Measurements from ENCODE around the gene ACTN1. TPM values are rescaled to one million over a fixed set of nuclear protein-coding genes. Genes with fewer than 3 reads are reported as not detected.

The ACTN1 gene
- total RNA-seq, 1 experiment from 2014 or later, result 212 TPM

DNA sequence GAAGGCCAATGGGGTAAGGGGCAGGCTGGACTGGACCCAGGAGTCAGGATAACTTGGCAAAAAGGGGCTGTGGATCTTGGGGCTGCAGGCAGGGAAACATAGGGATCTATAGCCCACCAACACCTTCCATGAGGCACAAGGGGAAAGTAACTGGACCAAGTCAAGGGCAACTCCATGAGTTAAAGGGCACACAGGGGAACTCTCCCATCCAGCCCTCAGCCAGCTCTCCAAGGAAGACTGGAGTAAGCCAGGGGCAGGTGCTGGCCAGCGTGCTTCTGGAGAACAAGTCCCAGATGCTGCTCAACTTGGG lies 154.9 kb downstream of the ACTN1 start:
- in situ Hi-C loops (cut with HindIII; ENCODE audit: low pct_unique_long_range_greater_than_20kb, low sequenced_read_pairs) (no loop called here), intact Hi-C loops (cut with micrococcal nuclease; ENCODE audit: unreplicated experiment) (no loop called here)
- no peak for ATAC-seq
- no peak for DNase-seq (ENCODE audit: low read depth, low spot score)
- Histone ChIP-seq H3K27ac (ENCODE audit: low read length) (no peak overlapping the region), H3K4me1 (ENCODE audit: control insufficient read depth, insufficient read depth, low read length) (no peaks in the 10 kb centered on the region; the same call in 1 of the 2 replicates), H3K36me3 (ENCODE audit: control insufficient read depth, insufficient read depth, low read length) (no peaks in the 10 kb centered on the region), H3K9me3 (ENCODE audit: control insufficient read depth, insufficient read depth, low read depth, low read length) (no peaks in the 10 kb centered on the region), H3K27me3 (ENCODE audit: control insufficient read depth, insufficient read depth, low read length) (no peaks in the 10 kb centered on the region), H3K4me3 (ENCODE audit: low read depth in 2 of 2, low read length in 2 of 2) (no peak overlapping the region)
- no TSS peak for BruUV-seq (replicated peaks)
- TF ChIP-seq SIN3A (IDR thresholded peaks at IDR 0.05; ENCODE audit: borderline replicate concordance, insufficient read depth, low read depth, low read length) (no peak), TCF7L2 (IDR thresholded peaks at IDR 0.05; ENCODE audit: low read depth, low read length) (no peak), POLR2AphosphoS5 (IDR thresholded peaks at IDR 0.05; ENCODE audit: low read depth, low read length) (no peak), REST (IDR thresholded peaks at IDR 0.05; ENCODE audit: insufficient read depth in 1 of 2, low read depth in 2 of 2, low read length in 1 of 2) (no peak)
- TF ChIP-seq, protein P1, sequence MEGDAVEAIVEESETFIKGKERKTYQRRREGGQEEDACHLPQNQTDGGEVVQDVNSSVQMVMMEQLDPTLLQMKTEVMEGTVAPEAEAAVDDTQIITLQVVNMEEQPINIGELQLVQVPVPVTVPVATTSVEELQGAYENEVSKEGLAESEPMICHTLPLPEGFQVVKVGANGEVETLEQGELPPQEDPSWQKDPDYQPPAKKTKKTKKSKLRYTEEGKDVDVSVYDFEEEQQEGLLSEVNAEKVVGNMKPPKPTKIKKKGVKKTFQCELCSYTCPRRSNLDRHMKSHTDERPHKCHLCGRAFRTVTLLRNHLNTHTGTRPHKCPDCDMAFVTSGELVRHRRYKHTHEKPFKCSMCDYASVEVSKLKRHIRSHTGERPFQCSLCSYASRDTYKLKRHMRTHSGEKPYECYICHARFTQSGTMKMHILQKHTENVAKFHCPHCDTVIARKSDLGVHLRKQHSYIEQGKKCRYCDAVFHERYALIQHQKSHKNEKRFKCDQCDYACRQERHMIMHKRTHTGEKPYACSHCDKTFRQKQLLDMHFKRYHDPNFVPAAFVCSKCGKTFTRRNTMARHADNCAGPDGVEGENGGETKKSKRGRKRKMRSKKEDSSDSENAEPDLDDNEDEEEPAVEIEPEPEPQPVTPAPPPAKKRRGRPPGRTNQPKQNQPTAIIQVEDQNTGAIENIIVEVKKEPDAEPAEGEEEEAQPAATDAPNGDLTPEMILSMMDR (IDR thresholded peaks at IDR 0.05), result no peak
- POLR2A ChIA-PET, result no interaction called here
- CTCF ChIA-PET, result interaction anchor here (0.5 kb wide), 1 partner anchor 374 kb away, joined by 3 read pairs; no protein-coding TSS in a partner anchor

Other genes starting within 250 kb of the ACTN1 start
- 84.9 TPM for gene ZFP36L1, start 186.2 kb downstream of the ACTN1 start, total RNA-seq (2021; ENCODE audit: unreplicated experiment)
- 27.6 TPM for gene DCAF5, start 173.8 kb upstream of the ACTN1 start, total RNA-seq (2021; ENCODE audit: unreplicated experiment)
- gene EXD2, start 212.2 kb upstream of the ACTN1 start, total RNA-seq (2021; ENCODE audit: unreplicated experiment), result 9.5 TPM